Activated gamma-delta T cell treated with anti-CD3 and anti-CD28 coated beads, Interleukin-2, amount 50 U/mL, for 16 hours (primary cell): Measurements from ENCODE around the gene MAMLD1.
"Not testable (repeated sequence)": the region's sequence is repeated elsewhere in the genome, so short reads cannot be mapped to it uniquely, and the experiment has no call there.

Source experiments
- DNase-seq: peaks from one replicate; pipeline ENCODE4 v3.0.0-alpha.2; 2020; ENCODE audit warnings: low read depth

The MAMLD1 gene, protein sequence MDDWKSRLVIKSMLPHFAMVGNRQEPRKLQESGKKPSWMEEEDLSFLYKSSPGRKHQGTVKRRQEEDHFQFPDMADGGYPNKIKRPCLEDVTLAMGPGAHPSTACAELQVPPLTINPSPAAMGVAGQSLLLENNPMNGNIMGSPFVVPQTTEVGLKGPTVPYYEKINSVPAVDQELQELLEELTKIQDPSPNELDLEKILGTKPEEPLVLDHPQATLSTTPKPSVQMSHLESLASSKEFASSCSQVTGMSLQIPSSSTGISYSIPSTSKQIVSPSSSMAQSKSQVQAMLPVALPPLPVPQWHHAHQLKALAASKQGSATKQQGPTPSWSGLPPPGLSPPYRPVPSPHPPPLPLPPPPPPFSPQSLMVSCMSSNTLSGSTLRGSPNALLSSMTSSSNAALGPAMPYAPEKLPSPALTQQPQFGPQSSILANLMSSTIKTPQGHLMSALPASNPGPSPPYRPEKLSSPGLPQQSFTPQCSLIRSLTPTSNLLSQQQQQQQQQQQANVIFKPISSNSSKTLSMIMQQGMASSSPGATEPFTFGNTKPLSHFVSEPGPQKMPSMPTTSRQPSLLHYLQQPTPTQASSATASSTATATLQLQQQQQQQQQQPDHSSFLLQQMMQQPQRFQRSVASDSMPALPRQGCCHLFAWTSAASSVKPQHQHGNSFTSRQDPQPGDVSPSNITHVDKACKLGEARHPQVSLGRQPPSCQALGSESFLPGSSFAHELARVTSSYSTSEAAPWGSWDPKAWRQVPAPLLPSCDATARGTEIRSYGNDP

DNA sequence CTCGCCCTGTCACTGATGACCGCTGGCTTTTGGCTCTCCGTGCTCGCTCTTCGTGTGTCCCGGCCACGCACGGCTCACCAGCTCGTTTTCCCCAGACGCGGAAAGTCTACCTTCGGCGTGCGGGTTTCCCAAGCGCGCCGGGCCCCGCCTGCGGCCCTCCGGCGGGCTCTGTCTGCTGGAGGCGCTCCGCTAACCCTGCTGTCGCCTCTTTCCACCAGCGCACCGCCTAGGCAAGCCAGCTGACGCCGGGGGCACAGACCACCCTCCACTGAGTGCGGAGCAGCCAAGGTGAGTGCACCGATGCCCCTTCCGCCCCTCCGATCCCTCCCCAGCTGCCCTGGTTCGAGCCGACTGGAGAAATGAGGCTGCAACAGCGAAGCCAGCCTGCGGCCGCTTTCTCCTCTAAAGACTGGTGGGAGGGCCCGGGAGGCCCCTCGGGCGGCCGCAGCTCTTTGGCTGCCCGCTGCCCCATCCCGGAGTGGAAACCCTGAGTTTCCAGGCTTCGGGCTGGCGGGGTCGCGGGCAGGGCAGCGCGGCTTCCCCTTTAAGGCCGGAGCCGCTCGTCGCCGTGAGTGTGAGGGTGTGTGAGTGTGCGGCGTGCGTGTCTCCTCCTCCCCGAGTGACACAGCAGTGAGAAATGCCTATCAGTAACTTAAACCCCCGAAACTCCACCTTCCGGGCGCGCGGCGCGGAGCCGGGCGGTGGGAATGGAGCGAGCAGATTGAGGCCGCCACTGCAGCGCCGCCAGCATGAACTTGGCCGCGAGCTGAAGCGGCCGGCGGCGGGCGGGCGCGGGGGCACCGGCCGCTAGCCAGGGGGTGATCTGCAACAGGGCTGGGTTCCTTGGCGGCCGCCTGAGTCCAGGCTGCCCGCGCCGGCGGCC is at the start of gene MAMLD1:
MAMLD1 (plus strand) TSS at position 719 of the 883 bp plus-strand sequence. CDS start 82,200 bp downstream, outside the sequence.
- peak; percentile 33 for DNase-seq

DNA sequence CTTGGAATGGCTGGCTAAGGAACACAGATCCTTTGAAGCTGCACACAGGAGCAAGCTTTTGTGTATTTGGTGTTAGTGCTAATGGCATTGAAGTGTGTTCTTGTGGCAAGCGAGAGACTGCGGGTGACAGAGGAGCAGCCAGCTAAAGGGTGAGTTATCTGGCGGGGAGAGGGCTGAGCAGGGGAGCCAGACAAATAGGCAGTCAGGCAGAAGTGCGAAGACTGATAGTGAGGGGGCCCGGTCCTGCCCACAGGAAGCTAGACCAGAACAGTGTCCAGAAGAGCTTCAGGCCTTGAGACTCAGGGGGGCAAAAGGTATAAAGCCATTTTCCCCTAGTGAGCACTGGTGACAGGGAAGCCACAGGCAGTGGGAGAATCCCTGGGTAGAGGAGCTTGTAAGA is 49.6 kb upstream of the MAMLD1 start:
- no peak for DNase-seq

DNA sequence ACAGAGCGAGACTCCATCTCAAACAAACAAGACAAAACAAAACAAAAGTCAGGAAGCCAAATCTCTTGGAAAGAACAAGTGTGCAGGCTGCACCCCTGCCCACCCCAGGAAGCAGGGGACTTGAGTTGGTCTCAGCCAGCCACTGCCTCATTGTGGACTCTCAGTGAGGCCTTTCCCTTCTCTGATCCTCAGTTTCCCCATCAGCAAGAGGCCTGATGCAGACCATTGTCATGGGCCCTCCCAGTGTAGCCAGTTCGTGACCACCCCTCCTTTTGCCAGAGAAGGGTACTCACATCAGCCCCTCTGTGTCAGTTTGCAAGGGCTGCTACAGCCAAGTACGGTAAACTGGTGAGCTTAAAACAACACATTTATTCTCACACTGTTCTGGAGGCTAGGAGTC is 48.9 kb upstream of the MAMLD1 start:
- no peak for DNase-seq

DNA sequence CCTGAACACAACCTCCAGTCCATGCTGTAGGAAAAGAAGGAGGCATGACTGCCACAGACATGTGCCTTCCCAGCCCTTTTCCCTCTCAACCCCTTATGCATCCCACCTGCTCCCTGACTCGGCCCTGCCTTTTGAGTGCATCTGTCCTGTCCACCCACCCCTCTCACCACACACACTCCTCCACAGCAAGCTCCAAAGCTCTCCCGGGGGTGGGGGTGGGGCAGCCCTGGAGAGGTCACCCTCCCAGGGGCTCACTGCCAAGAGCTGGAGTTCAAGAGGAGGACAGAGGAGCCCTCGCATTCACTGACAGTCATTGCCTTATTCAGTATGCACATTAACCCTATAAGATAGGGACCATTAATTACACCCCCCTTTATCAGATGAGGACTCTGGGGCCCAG is 46.6 kb upstream of the MAMLD1 start:
- no peak for DNase-seq

DNA sequence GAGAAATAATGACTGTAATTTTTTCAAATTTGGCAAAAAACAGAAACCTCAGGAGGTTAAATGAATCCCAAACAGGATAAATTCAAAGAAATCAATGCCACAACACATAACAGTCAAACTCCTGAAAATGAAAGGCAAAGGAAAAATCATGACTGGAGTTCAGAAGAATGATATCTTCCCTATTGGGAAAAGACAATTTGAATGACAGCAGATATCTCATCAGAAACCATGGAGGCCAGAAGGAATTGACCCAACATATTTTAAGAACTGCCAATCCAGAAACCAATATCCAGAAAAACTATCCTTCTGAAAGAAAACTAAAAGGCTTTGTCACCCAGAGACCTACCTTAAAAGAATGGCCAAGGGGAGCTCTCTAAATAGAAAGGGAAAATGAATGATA is 40.1 kb upstream of the MAMLD1 start:
- no peak for DNase-seq

DNA sequence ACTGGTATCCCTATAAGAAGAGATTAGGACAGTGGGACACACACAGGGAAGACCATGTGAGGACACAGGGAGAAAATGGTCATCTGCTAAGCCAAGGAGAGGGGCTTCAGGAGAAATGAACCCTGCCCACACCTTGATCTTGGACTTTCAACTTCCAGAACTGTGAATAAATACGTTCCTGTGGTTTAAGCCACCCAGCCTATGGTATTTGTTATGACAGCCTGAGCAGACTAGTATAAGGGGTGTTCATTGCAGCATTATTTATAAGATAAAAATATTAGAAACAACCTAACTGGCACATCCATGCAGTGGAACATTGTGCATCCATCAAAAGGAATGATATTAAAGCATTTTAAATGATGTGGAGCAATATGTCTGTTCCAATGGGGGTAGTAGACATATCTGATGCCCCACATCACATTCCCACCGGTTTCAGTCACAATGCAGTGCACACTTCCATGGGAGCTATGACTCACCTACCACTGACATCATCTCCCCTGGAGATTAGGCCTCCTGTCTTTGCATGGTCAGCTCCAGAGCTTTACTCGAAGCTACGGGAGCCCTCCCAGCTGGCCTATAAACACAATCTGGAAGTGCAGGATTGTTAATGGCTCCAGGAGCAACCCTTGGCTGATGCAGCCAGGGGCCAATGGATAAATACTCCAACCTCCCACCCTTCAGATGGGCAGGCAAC is 38.9 kb upstream of the MAMLD1 start:
- no peak for DNase-seq

DNA sequence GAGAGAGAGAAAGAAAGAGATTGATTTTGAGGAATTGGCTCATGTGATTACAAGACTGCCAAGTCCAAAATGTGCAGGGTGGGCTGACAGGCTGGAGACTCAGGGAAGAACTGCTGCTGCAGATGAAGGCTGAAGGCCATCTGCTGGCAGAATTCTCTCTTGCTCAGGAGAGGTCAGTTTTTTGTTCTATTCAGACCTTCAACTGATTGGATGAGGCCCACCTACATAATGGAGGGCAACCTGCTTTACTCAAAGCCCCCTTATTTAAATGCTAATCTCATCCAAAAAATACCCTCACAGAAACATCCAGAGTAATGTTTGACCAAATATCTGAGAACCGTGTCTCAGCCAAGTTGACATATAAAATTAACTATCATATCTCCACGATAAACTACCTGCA is 38.2 kb upstream of the MAMLD1 start:
- no peak for DNase-seq

DNA sequence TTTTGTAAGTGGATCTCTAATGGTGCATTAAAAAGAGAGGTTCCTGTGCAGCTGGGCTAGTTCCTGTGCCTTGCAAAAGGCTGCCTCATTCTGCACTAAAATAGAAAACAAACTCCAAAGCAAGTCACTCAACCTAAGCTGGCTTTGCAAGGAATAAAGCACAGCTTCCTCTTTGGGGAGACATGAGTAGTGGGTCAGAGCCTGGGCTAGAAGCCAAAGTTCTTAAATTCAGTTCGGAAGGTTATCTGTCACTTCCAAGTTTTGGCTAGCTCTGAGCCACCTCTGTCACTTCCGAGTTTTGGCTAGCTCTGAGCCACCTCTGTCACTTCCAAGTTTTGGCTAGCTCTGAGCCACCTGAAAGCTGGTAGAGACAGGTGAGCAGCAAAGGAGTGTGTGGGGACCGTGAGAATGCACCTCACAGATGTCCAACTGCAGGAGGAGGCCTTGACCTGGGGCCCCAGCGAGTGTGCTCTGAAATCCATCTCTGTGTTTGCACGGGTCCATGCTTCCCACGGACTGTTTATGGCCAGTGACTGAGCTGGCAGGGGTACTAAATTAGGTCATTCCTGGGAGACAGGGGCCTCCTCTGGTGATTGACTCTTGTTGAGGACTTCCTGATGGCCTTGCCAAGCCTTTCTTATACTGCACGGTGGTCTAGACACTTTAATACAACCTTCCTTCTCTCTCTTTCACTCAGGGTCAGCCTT is 36.4 kb upstream of the MAMLD1 start:
- DNase-seq = no peak

DNA sequence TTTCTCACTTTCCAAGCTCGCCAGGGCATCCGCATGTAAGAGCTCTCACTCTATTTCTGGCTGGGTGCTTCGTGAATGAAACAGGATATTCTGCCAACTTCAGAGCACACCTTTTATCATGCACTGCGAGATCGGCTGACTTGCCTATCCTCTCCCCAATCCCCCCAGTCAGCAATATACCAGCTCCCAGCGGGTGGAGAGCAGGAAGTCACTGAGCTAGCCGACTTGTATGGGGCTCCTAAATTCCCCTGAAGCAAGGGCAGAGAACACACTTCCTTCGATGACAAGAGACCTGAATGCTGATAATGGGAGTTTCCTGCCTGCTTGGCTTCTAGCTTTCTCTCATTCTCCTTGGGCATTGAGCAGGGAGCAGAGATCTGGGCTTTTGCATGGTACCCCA is 33.8 kb upstream of the MAMLD1 start:
- no peak for DNase-seq

DNA sequence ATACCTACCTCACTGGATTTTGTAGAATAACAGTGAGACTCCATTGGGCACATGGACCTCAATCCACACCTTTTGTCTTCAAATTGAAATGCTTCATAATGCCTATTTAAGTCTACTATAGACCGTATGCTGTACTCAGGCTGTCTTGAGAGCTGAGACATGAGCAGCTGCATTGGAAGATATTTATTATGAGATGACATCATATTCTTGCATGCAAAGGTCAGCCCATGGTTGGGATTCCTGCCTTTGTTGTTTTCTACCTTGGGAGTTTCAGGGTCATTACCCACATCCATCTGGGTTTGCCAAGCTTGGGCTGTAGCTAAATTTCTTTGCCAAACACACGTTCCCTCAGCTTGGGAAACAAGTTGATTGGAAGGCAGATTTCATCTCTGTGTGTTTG is 33.2 kb upstream of the MAMLD1 start:
- DNase-seq = no peak

DNA sequence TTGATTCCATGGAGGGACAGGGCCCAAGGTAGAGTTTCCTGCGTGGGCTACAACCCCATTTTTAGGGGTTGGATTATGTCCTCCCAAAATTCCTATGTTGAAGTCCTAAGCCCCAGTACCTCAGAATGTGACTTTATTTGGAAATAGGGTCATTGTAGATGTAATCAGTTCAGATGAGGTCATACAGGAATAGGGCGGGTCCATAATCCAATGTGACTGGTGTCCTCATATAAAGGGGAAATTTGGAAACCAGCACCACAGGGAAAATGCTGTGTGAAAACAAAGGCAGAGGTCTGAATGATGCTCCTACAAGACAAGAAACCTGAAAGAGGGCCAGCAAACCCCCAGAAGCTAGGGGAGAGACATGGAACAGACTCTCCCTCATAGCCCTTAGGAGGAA is 31.1 kb upstream of the MAMLD1 start:
- no peak for DNase-seq

DNA sequence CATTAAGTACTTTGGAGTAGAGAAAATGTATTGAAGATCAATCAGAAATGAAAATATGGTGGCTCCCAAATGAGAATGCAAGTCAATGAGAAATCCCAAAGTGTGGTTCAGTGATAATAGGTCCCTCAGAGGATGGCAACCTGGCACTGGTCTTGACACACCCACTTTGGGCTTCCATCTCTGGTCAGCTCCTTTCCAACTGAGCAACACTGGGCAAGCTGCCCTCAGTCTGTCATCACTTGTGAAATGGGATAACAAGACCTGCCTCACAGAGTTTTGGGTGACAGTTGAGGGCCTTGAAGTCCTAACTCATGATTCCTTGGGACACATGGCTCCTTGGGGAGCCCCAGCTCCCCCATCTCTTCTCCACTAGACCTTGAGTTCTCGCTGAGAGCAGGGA is 29.0 kb upstream of the MAMLD1 start:
- DNase-seq = no peak

DNA sequence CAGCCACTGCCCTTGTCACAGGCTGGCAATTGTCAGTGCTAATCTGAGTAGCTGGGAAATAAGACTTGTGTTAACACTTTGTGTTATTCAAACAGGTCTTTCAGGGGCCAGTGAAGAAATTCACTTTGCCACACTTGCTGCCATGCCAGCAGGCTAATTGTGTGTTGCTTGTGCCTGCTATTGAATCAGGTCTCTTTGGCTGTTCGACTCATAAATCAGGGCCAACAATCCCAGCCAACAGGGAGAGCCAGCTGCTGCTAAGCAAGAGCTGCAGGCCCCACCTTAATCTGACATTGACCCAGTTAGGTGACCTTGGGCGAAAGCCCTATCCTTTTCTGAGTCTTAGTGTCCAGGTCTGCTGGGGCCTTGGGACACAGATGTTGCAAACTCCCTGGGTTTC is 28.1 kb upstream of the MAMLD1 start:
- no peak for DNase-seq

DNA sequence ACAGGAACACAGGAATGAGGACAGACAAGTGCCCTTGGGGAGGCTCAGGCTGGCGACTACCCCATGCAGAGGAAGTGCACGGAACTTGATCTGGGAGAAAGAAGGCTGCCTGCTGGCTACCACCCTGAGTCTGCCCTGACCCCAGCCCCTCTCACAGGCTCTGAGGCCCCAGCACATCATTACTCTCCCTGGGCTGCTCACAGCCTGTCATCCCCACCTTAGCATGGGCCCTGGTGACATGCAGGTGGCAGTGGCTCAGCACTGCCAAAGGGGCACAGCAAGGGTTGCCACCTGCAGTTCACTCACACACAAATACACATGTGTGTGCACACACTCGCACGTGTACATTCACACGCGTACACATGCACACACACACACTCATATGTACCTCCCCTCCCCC is 26.1 kb upstream of the MAMLD1 start:
- DNase-seq = no peak

DNA sequence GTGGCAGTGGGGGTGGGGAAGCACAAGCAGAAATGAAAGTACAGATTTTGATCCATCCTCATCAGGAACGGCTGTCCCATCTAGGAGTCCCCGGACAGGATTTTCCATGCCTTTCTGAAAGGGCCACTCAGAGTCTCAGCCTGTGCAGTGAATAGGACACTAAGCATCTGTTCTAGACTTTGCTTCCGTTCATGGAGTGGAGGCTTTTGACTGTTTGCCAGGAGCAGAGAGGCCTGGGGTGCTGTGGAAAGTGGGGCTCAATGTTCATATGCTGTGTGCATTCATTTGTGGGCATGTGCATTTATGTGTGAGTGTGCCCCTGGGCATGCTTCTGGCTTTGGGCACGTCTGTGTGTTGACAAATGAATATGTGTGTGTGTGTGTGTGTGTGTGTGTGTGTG is 25.6 kb upstream of the MAMLD1 start:
- no peak for DNase-seq

DNA sequence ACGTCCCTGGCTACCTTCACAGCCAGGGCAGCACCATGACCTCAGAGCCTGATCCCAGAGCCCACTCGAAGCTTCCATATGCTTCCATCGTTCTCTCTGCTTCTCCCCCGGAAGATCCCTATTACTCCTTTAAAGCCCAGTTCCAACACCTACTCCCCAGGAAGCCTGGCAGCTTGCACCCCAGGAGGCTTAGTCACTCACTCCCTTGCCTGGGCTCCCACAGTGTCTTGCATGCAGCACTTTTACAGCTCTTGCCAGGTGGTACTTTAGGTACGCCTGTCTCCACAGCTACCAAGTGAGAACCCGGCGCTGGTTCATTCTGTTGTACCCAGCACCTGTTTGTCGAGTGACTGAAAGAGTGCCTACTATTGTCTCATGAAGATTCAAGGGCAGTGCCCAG is 24.5 kb upstream of the MAMLD1 start:
- DNase-seq = no peak

DNA sequence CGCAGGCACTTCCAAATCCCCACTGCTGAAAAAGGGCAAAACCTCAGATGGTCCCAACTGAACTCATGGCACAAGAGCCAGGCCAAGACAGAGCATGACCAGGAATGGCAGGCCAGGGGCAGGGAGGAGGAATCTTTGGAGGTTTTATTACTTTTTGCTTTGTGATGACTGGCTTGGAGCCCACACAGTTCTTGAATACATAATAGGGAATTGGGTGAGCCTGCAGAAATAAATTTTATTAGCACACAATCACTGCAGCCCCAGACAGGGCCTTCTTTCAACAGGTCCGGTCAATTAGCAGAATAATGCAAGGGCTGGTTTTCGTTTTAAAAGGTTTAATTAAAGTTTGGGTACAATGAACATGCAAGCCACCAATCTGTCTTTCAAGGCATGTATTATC is 23.4 kb upstream of the MAMLD1 start:
- DNase-seq = no peak

DNA sequence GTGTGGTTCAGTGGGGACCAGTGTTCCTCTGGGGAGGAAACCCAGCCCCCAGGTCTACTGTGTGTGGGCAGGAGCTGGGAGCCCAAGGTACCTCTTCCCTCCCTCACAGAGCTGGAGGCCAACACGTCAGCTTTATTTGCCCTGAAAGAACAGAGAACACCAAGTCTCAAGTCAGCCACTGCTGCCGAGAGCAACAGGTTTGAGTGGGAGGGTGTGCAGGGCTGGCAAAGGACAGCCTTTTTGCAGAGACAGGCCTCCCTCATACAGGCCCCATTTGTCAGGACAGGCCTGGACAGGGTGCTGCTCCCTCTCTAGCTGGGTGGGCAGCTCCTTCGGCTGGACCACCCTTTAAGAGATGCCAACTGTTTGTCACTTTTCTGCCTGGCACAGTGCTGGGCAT is 22.8 kb upstream of the MAMLD1 start:
- DNase-seq = not testable (repeated sequence)

DNA sequence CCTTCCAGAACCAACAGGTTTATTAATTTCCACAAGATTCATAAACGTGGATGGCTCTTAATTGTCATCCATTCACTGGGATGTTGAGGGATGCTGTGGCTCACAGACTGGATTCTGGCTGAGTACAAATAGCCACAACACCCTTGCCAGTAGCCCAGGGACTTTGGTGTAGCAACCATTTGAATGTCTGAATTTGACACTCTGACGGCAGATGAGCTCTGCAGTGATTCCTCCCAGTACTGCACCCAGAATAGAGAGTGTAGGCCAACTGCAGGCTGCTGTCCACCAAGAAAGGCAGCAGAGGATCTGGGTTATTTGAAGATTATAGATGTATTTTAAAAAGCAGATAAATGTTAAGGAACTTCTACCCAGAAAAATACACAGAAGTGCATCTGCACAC is 15.6 kb upstream of the MAMLD1 start:
- no peak for DNase-seq

DNA sequence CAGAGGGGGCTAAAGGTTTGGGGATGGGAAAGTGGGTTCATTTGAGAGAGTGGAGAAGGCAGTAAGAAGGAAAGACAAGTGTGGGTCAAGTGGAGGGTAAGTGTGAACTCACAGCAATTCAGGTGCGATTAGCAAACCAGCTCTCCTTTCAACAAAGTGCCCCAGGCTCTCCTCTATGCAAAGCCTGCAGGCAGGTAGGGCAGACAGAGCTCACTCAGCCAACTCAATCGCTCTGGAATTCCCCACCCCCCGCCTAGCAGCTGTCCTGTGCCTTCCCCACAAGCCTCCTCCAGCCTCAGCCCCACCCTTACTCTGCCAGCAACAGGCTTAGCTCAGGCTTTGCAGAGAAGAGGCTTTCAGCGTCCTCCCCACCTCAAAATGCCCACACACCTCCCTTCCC is 14.8 kb upstream of the MAMLD1 start:
- DNase-seq = no peak

DNA sequence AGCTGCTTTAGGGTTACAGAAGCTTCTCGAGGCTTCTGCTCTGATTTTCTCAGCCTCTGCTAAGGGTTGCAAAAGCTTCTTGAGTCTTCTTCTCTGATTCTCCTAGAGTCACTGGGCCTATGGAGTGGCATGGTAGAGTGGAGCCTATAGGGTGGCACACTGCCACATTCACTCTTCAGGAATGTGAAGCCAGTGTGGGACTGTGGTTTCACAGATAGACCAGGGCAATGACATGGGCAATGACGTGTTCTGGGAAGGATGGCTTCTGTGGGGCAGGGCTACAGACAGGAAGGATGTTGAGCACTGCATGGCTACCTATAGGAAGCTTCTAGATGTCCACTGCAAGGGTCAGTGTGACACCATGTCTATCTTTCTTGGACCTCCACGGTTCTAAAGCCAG is 11.0 kb upstream of the MAMLD1 start:
- no peak for DNase-seq
